Right lobe of liver (tissue), 6 donors: ENCODE measurements around the gene SMIM23. TPM values are rescaled to one million over a fixed set of nuclear protein-coding genes. Genes with fewer than 3 reads are reported as not detected.
A peak's percentile ranks its signal among the peaks of the same experiment; 100 is the strongest.

Source experiments
- ATAC-seq, 4 donors: fragments of 200-7000 bp; cut with Tn5 transposase; one replicate each; pipeline ENCODE4 v1.9.1; 2020; ENCODE audit warnings: mild to moderate bottlenecking in 4 of 4, moderate library complexity in 4 of 4
- DNase-seq, 3 donors: peaks; one replicate each; pipeline ENCODE4 v3.0.0-alpha.2; 2020
- H3K27ac ChIP-seq, 3 donors: fragments of 200-600 bp; one replicate each; pipeline ENCODE4 v1.8.0; 2022
- H3K27me3 ChIP-seq, 2 donors: fragments of 200-600 bp; one replicate each; pipeline ENCODE4 v1.8.0; 2022
- H3K36me3 ChIP-seq, 4 donors: fragments of 200-600 bp; sonication (generic) in 1 of 4; one replicate each; pipeline versions ENCODE4 v1.5.1 to v1.8.0; 2017 to 2022; ENCODE audit warnings: control low read depth in 1 of 4
- H3K4me1 ChIP-seq, 4 donors: fragments of 200-600 bp; sonication (generic) in 1 of 4; one replicate each; pipeline versions ENCODE4 v1.5.1 to v1.8.0; 2017 to 2022; ENCODE audit warnings: control low read depth in 1 of 4
- H3K4me3 ChIP-seq, 3 donors: fragments of 200-600 bp; one replicate each; pipeline ENCODE4 v1.8.0; 2022
- H3K9me3 ChIP-seq, 4 donors: fragments of 200-600 bp; sonication (generic) in 1 of 4; one replicate each; pipeline versions ENCODE4 v1.5.1 to v1.8.0; 2017 to 2022; ENCODE audit warnings: control low read depth in 1 of 4
- POLR2A ChIP-seq: fragments of 450-650 bp; IDR thresholded peaks from one replicate; pipeline ENCODE4 v1.6.1; 2017; ENCODE audit warnings: antibody characterized with exemption, mild to moderate bottlenecking
- WGBS: methylation state at CpG from one replicate; pipeline ENCODE4 v1.1.6; 2018; ENCODE audit warnings: low coverage, low lambda C conversion rate; ENCODE audit not compliant: insufficient coverage; ENCODE audit errors: missing lambda C conversion rate; 5-methylcytosine and 5-hydroxymethylcytosine counted together
- intact Hi-C, 2 donors: fragments of 100-400 bp; cut with DNase I; formaldehyde crosslinking; loops; one replicate each; pipeline versions ENCODE4 v1.11.2 to v1.14.1; 2022
- total RNA-seq, 6 experiments: library from RNA; depleted of rRNA in 2 of 6; stranded (reverse); fragments of >200 nt in 2 of 6; fragmentation: NEBNext Ultra II Directional in 3 of 6; extraction: Animal tissue kit (Norgen Biotek cat#: 25700) in 3 of 6; gene quantifications; one replicate each; pipeline versions ENCODE4 v1.1.0 to v1.2.4, GENCODE V29; 2016 to 2023
- TF ChIP-seq, protein P1 (sequence below), 4 donors: fragments of 200-600 bp in 3 of 4; fragments of 450-650 bp in 1 of 4; IDR thresholded peaks; one replicate each; pipeline versions ENCODE4 v1.5.1 to v1.8.0; 2016 to 2022; ENCODE audit warnings: antibody characterized with exemption in 4 of 4, mild to moderate bottlenecking in 2 of 4
- donor health status: DM: no; HTN: yes; CAD: no.
- donor health status: DM: no; HTN: no; CAD: no.
- donor health status: DM: no; HTN: no; CAD: no.
- donor health status: DM: no; HTN: yes; CAD: no.
- donor health status: DM: no; HTN: yes; CAD: no.

Gene SMIM23
- total RNA-seq, 6 experiments from 2014 or later: not detected

DNA sequence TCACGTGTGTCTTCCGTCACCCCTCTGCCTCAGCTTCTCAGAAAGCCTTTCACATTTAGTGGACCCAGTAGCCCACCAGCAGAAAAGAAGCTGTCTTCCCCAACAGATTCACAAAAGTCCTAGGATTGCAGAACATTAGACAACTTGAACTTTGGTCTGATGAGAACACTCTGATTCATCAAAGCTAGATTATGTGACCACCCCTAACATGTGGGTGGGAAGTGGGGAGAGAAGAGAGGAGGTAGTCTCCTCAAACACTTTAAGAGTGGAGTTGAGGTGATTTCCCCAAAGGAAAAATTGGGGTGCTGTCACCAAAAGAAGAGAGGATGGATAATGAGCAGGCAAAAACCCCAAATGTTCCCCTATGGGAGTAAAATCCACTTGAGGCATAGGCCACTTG lies 41.4 kb upstream of the SMIM23 start:
- peak in 1 of 4 donors; percentile 78 for ATAC-seq
- H3K4me1 ChIP-seq: no peaks in the 10 kb centered on the region
- no peak overlapping the region for H3K4me3 ChIP-seq
- no peak for TF ChIP-seq POLR2A
- TF ChIP-seq, protein P1, sequence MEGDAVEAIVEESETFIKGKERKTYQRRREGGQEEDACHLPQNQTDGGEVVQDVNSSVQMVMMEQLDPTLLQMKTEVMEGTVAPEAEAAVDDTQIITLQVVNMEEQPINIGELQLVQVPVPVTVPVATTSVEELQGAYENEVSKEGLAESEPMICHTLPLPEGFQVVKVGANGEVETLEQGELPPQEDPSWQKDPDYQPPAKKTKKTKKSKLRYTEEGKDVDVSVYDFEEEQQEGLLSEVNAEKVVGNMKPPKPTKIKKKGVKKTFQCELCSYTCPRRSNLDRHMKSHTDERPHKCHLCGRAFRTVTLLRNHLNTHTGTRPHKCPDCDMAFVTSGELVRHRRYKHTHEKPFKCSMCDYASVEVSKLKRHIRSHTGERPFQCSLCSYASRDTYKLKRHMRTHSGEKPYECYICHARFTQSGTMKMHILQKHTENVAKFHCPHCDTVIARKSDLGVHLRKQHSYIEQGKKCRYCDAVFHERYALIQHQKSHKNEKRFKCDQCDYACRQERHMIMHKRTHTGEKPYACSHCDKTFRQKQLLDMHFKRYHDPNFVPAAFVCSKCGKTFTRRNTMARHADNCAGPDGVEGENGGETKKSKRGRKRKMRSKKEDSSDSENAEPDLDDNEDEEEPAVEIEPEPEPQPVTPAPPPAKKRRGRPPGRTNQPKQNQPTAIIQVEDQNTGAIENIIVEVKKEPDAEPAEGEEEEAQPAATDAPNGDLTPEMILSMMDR (IDR thresholded peaks at IDR 0.05): no peak
- no peak for DNase-seq
- H3K36me3 ChIP-seq: no peaks in the 10 kb centered on the region
- intact Hi-C loops: no loop called here
- 100% methylated on average over 2 of the region's 2 CpGs for WGBS
- no peaks in the 10 kb centered on the region for H3K27me3 ChIP-seq
- no peak overlapping the region for H3K27ac ChIP-seq
- no peaks in the 10 kb centered on the region for H3K9me3 ChIP-seq

DNA sequence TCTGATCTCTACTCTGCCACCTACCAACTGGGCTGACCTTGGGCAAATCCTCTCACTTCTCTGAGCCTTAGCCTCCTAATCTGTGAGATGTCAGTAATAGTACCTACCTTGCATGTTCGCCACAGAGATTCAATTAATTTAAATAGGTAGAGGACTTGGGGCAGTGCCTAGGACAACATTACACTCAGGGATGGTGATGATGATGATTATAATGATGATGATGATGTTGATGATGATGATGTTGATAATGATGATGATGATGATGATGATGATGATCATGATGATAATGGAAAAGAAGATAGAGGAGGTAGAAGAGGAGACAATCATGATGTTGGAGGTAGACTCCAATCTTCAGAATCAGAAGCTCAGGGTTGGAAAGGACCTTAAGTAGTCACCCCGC lies 40.7 kb upstream of the SMIM23 start:
- WGBS: 100% methylated on average over 1 of the region's 2 CpGs
- intact Hi-C loops: no loop called here
- Histone ChIP-seq H3K9me3 (no peaks in the 10 kb centered on the region), H3K4me3 (no peak overlapping the region), H3K4me1 (no peaks in the 10 kb centered on the region), H3K27ac (no peak overlapping the region), H3K27me3 (no peaks in the 10 kb centered on the region), H3K36me3 (no peaks in the 10 kb centered on the region)
- no peak for TF ChIP-seq POLR2A
- TF ChIP-seq, protein P1 (IDR thresholded peaks at IDR 0.05): no peak
- no peak for DNase-seq
- no peak for ATAC-seq

DNA sequence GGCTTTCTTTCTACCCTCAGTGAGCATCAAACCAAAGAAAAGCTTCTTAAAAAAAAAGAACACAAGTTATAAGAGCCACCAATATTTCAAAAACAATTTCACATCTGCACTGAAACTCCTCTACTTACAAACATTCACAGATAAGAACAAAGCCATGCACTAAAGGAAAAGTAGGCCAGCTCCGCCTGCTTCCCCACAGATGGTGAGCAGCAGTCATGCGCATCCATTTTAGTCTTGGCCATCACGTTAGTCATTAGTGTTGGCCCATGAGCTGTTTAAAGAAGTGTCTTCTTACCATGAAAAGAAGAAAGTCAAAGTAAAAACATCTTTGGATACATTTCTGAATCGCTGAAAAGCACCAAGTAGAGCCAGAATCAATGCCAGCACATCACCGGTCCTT lies 40.0 kb upstream of the SMIM23 start:
- no peak for ATAC-seq
- WGBS: 77% methylated on average over 5 of the region's 5 CpGs
- intact Hi-C loops: no loop called here

DNA sequence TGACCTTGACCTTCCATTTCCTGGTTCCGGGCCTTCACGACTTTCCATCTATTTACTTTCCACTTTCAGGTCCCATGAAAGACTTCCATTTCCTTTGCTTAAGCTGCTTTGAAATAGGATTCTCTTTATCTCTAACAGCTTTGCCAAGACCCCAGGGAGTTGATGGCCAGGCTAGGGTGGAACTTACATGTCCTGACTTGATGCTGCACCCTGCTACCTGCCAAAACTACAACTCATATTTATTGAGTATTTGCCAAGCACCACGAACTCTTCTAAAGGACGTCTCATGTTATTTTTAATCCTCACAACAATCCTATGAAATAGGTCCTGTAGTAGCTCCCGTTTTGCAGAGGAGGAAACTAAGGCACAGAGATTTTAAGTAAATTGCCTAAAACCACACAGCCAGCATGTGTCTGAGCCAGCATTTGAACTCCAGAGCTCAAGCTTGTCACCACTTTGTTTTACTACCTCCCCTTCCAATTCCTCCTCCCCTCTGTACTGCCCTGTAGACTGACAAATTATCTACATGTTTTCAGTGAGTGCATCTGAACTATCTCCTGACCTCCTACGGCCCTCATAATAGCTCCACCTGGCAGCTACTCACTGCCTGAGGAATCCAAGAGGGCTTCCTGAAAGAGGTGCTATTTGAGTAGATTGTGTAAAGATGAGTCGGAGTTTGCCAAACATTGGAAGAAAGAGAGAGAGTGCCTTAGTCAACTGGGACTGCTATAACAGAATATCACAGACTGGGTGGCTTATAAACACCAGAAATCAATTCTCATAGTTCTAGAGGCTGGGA lies 38.4 kb upstream of the SMIM23 start:
- Histone ChIP-seq H3K4me1 (no peaks in the 10 kb centered on the region), H3K4me3 (no peak overlapping the region), H3K27ac (no peak overlapping the region), H3K27me3 (no peaks in the 10 kb centered on the region), H3K9me3 (no peaks in the 10 kb centered on the region), H3K36me3 (no peaks in the 10 kb centered on the region)
- 51% methylated on average over 7 of the region's 7 CpGs for WGBS
- no peak for ATAC-seq
- TF ChIP-seq POLR2A: no peak
- TF ChIP-seq, protein P1 (IDR thresholded peaks at IDR 0.05): no peak
- no peak for DNase-seq
- intact Hi-C loops: no loop called here

More for the DNA sequence above, 40.0 kb upstream of the SMIM23 start:
- Histone ChIP-seq H3K4me1 (no peaks in the 10 kb centered on the region), H3K36me3 (no peaks in the 10 kb centered on the region), H3K9me3 (no peaks in the 10 kb centered on the region), H3K27me3 (no peaks in the 10 kb centered on the region), H3K27ac (no peak overlapping the region), H3K4me3 (no peak overlapping the region)
- TF ChIP-seq, protein P1 (IDR thresholded peaks at IDR 0.05): no peak
- TF ChIP-seq POLR2A: no peak
- no peak for DNase-seq
